Fibroblast of the conjunctiva (primary cell): Measurements from ENCODE around the gene TANC1.
"Not testable (repeated sequence)": the region's sequence is repeated elsewhere in the genome, so short reads cannot be mapped to it uniquely, and the experiment has no call there.

Experiments
- DNase-seq: peaks from one replicate; pipeline ENCODE4 v3.0.0-alpha.2; 2010; ENCODE audit warnings: low read depth

The TANC1 gene

GRCh38 chr2:159089543-159089942, 121.1 kb downstream of the TANC1 start:
- DNase-seq = no peak

- no peak for DNase-seq
These were observed 122.2 kb downstream of the TANC1 start for GRCh38 chr2:159090514-159091201.

- DNase-seq = no peak
These were observed 122.9 kb downstream of the TANC1 start for GRCh38 chr2:159091381-159091780.

GRCh38 chr2:159091976-159092375, 123.5 kb downstream of the TANC1 start:
- DNase-seq = no peak

GRCh38 chr2:159093497-159093896, 125.1 kb downstream of the TANC1 start:
- no peak for DNase-seq

- no peak for DNase-seq
These were observed 125.8 kb downstream of the TANC1 start for GRCh38 chr2:159094173-159094737.

- DNase-seq = no peak
These were observed 127.4 kb downstream of the TANC1 start for GRCh38 chr2:159095813-159096212.

GRCh38 chr2:159096302-159096855, 127.9 kb downstream of the TANC1 start:
- not testable (repeated sequence) for DNase-seq

- DNase-seq = no peak
These were observed 128.5 kb downstream of the TANC1 start for GRCh38 chr2:159096901-159097300.

- no peak for DNase-seq
These were observed 129.9 kb downstream of the TANC1 start for GRCh38 chr2:159098361-159098760.

GRCh38 chr2:159098921-159099411, 130.5 kb downstream of the TANC1 start:
- no peak for DNase-seq

- DNase-seq = no peak
These were observed 133.5 kb downstream of the TANC1 start for GRCh38 chr2:159101755-159102489.

- DNase-seq = no peak
These were observed 135.0 kb downstream of the TANC1 start for GRCh38 chr2:159103411-159103810.

- no peak for DNase-seq
These were observed 137.7 kb downstream of the TANC1 start for GRCh38 chr2:159106109-159106508.

- no peak for DNase-seq
These were observed 139.9 kb downstream of the TANC1 start for GRCh38 chr2:159108181-159108893.

GRCh38 chr2:159109517-159109916, 141.1 kb downstream of the TANC1 start:
- no peak for DNase-seq

GRCh38 chr2:159110784-159111183, 142.3 kb downstream of the TANC1 start:
- no peak for DNase-seq

- DNase-seq = no peak
These were observed 143.0 kb downstream of the TANC1 start for GRCh38 chr2:159111346-159111927.

GRCh38 chr2:159114835-159115234, 146.4 kb downstream of the TANC1 start:
- no peak for DNase-seq

- no peak for DNase-seq
These were observed 148.5 kb downstream of the TANC1 start for GRCh38 chr2:159116922-159117321.

GRCh38 chr2:159117658-159118057, 149.2 kb downstream of the TANC1 start:
- no peak for DNase-seq
